HepG2 (cell line): ENCODE results near the gene SNCA. TPM values are rescaled to one million over a fixed set of nuclear protein-coding genes. Genes with fewer than 3 reads are reported as not detected.

Experiments used
- ATAC-seq: fragments of 200-7000 bp; cut with Tn5 transposase; 3 replicates; pipeline ENCODE4 v1.9.1; 2020; ENCODE audit warnings: mild to moderate bottlenecking, moderate library complexity
- BruUV-seq: library from RNA; stranded (reverse); fragments of 400-500 nt; replicated peaks from 2 replicates; lab custom pipeline; 2021; lab: Mats Ljungman, UMichigan
- CTCF ChIA-PET: fragments of 300-600 bp; formaldehyde crosslinking; extraction: SDS; loops from one replicate; lab custom pipeline; 2021; ENCODE audit warnings: low total read pairs, inconsistent platforms, low intra/inter-chr PET ratio; lab: Yijun Ruan, JAX
- POLR2A ChIA-PET: fragments of 350-600 bp; sonication (Branson Sonifier 250); formaldehyde crosslinking; loops from one replicate; lab custom pipeline; 2020; ENCODE audit warnings: antibody characterized with exemption, inconsistent platforms; lab: Yijun Ruan, JAX
- DNase-seq: peaks from one replicate; pipeline ENCODE4 v3.0.0-alpha.2; 2015; ENCODE audit warnings: low spot score
- FAIRE-seq: peaks from 3 replicates; lab custom pipeline; 2011; peaks lifted over from hg19 to GRCh38; lab: Jason Lieb, UNC
- H2AFZ ChIP-seq: one replicate; pipeline ENCODE4 v1.6.1; 2011; ENCODE audit warnings: low read length, inconsistent platforms
- H3K27ac ChIP-seq: fragments of 300-600 bp; 3 replicates; pipeline ENCODE4 v1.8.0; 2011; ENCODE audit warnings: mixed run types, mild to moderate bottlenecking, mixed read lengths, low read length, inconsistent platforms; ENCODE audit not compliant: insufficient read depth; ENCODE audit errors: extremely low read length
- H3K27me3 ChIP-seq, 2 experiments: fragments of 200-600 bp in 1 of 2; 2 replicates in 1 of 2; 3 replicates in 1 of 2; pipeline versions ENCODE4 v1.6.0 to v1.8.0; 2011; ENCODE audit warnings: low read length in 2 of 2, mild to moderate bottlenecking in 2 of 2, moderate library complexity in 2 of 2, inconsistent platforms in 1 of 2; ENCODE audit not compliant: insufficient read depth in 2 of 2, control insufficient read depth in 1 of 2
- H3K36me3 ChIP-seq, 2 experiments: fragments of 200-600 bp in 1 of 2; replicated peaks in 1 of 2; 2 replicates in 1 of 2; 3 replicates in 1 of 2; pipeline versions ENCODE4 v1.5.1 to v1.8.0; 2011; ENCODE audit warnings: low read length in 2 of 2, inconsistent platforms in 1 of 2; ENCODE audit not compliant: insufficient read depth in 2 of 2, control insufficient read depth in 1 of 2
- H3K4me1 ChIP-seq: 2 replicates; pipeline ENCODE4 v1.5.1; 2012; ENCODE audit warnings: low read length, inconsistent platforms; ENCODE audit not compliant: insufficient read depth
- H3K4me2 ChIP-seq: 2 replicates; pipeline ENCODE4 v1.6.0; 2011; ENCODE audit warnings: low read depth, low read length, inconsistent platforms
- H3K4me3 ChIP-seq, 3 experiments: fragments of 200-600 bp in 1 of 3; sonication (generic), shearing (Covaris generic) in 1 of 3; replicated peaks in 1 of 3; 2 replicates each; pipeline ENCODE4 v1.5.1; 2011 to 2016; ENCODE audit warnings: low read length in 3 of 3, inconsistent platforms in 2 of 3, low read depth in 2 of 3, mild to moderate bottlenecking in 2 of 3, control low read depth in 1 of 3, mixed read lengths in 1 of 3; ENCODE audit not compliant: insufficient read depth in 1 of 3
- H3K79me2 ChIP-seq: one replicate; pipeline ENCODE4 v1.6.1; 2011; ENCODE audit warnings: low read length, inconsistent platforms; ENCODE audit not compliant: insufficient read depth
- H3K9ac ChIP-seq: 2 replicates; pipeline ENCODE4 v1.6.0; 2011; ENCODE audit warnings: mild to moderate bottlenecking, low read depth, low read length, inconsistent platforms; ENCODE audit not compliant: insufficient read depth
- H3K9me3 ChIP-seq: 2 replicates; pipeline ENCODE4 v1.5.1; 2012; ENCODE audit warnings: mild to moderate bottlenecking, low read length
- H4K20me1 ChIP-seq: 2 replicates; pipeline ENCODE4 v1.6.0; 2011; ENCODE audit warnings: inconsistent platforms, mild to moderate bottlenecking, low read length, moderate library complexity; ENCODE audit not compliant: insufficient read depth
- EP300 ChIP-seq, 3 experiments: sonication (generic) in 1 of 3; formaldehyde crosslinking in 1 of 3; IDR thresholded peaks; 2 replicates each; pipeline versions ENCODE4 v1.5.1 to v1.6.1; 2011 to 2020; ENCODE audit warnings: low read depth in 2 of 3, low read length in 2 of 3, borderline replicate concordance in 1 of 3, improper control_type of control experiment in 1 of 3, mild to moderate bottlenecking in 1 of 3, missing genetic modification reagents in 1 of 3, moderate library complexity in 1 of 3
- KDM4B ChIP-seq: sonication (generic); formaldehyde crosslinking; IDR thresholded peaks from 2 replicates; pipeline ENCODE4 v1.4.0; 2020; ENCODE audit warnings: missing genetic modification reagents
- MAZ ChIP-seq, 2 experiments: sonication (generic) in 1 of 2; formaldehyde crosslinking in 1 of 2; IDR thresholded peaks; 2 replicates each; pipeline versions ENCODE4 v1.5.0 to v1.6.1; 2012 to 2020; ENCODE audit warnings: low read depth in 2 of 2, mild to moderate bottlenecking in 2 of 2, borderline replicate concordance in 1 of 2, improper control_type of control experiment in 1 of 2, low read length in 1 of 2, missing genetic modification reagents in 1 of 2, moderate library complexity in 1 of 2
- MXI1 ChIP-seq: IDR thresholded peaks from 3 replicates; pipeline ENCODE4 v1.6.1; 2012; ENCODE audit warnings: low read depth, low read length, inconsistent platforms, borderline replicate concordance
- SOX13 ChIP-seq, 3 experiments: fragments of 450-650 bp in 1 of 3; sonication (generic) in 1 of 3; formaldehyde crosslinking in 1 of 3; IDR thresholded peaks in 2 of 3; conservative IDR thresholded peaks in 1 of 3; 2 replicates each; pipeline versions ENCODE4 v1.5.0 to v1.6.1; 2016 to 2020; ENCODE audit warnings: antibody characterized with exemption in 1 of 3, mild to moderate bottlenecking in 1 of 3, missing compliant biosample characterization in 1 of 3, missing genetic modification reagents in 1 of 3, moderate library complexity in 1 of 3
- SYNCRIP ChIP-seq: fragments of 200-400 bp; formaldehyde crosslinking; IDR thresholded peaks from 2 replicates; pipeline ENCODE4 v1.6.1; 2018; ENCODE audit warnings: mild to moderate bottlenecking, low read depth, low read length; ENCODE audit not compliant: insufficient read depth
- TEAD3 ChIP-seq: optimal IDR thresholded peaks from 2 replicates; pipeline ENCODE3; 2016; ENCODE audit warnings: borderline replicate concordance
- ZNF160 ChIP-seq: sonication (generic); formaldehyde crosslinking; IDR thresholded peaks from 2 replicates; pipeline ENCODE4 v1.8.0; 2022; ENCODE audit warnings: mild to moderate bottlenecking, inconsistent platforms, missing genetic modification reagents
- ZNF224 ChIP-seq: sonication (generic); formaldehyde crosslinking; IDR thresholded peaks from 2 replicates; pipeline ENCODE4 v1.5.0; 2020; ENCODE audit warnings: mild to moderate bottlenecking, missing genetic modification reagents
- ZNF234 ChIP-seq: sonication (generic); formaldehyde crosslinking; conservative IDR thresholded peaks from 2 replicates; pipeline ENCODE4 v1.5.1; 2020; ENCODE audit warnings: mild to moderate bottlenecking, missing genetic modification reagents
- WGBS: methylation state at CpG from one replicate; pipeline ENCODE4 v1.1.6; 2017; ENCODE audit warnings: low lambda C conversion rate; 5-methylcytosine and 5-hydroxymethylcytosine counted together
- in situ Hi-C: cut with HindIII; loops from 2 replicates; pipeline ENCODE4 v1.10.0; 2017; ENCODE audit warnings: low pct_unique_long_range_greater_than_20kb; ENCODE audit not compliant: extremely low pct_ligation_motif_present
- intact Hi-C: fragments of 100-400 bp; cut with micrococcal nuclease; formaldehyde crosslinking; loops from one replicate; pipeline ENCODE4 v1.10.0; 2022; ENCODE audit not compliant: unreplicated experiment
- polyA plus RNA-seq, 8 experiments: library from polyadenylated mRNA; depleted of rRNA in 3 of 8; stranded (reverse) in 7 of 8; unstranded in 1 of 8; fragments of >200 nt; fragmentation: Illumina TruSeq in 4 of 8; extraction: Trizol in 4 of 8; gene quantifications; 2 replicates each; pipeline versions ENCODE4 v1.2.1 to v1.2.3, GENCODE V29; 2011 to 2016; ENCODE audit warnings: low read depth in 4 of 8, missing spikeins in 1 of 8, mixed read lengths in 1 of 8; ENCODE audit not compliant: insufficient read depth in 1 of 8
- total RNA-seq, 5 experiments: library from RNA; depleted of rRNA; stranded (reverse); fragments of >200 nt; fragmentation: Illumina TruSeq; extraction: Trizol; gene quantifications; 2 replicates each; pipeline ENCODE4 v1.2.3, GENCODE V29; 2016; ENCODE audit warnings: low read depth in 1 of 5
- TF ChIP-seq, protein P1 (sequence below): sonication (generic); formaldehyde crosslinking; IDR thresholded peaks from 2 replicates; pipeline ENCODE4 v1.4.0; 2020; ENCODE audit warnings: mild to moderate bottlenecking, low read depth, missing genetic modification reagents
- TF ChIP-seq, protein P2 (sequence below), 2 experiments: IDR thresholded peaks; 2 replicates each; pipeline ENCODE4 v1.6.1; 2011 to 2012; ENCODE audit warnings: low read length in 2 of 2, borderline replicate concordance in 1 of 2, low read depth in 1 of 2, mild to moderate bottlenecking in 1 of 2, moderate library complexity in 1 of 2

SNCA gene
- total and polyA plus RNA-seq, 2 of the 13 experiments (the other 11 are each of a cell fraction or from before 2014, with no cell fraction given) = not detected

DNA sequence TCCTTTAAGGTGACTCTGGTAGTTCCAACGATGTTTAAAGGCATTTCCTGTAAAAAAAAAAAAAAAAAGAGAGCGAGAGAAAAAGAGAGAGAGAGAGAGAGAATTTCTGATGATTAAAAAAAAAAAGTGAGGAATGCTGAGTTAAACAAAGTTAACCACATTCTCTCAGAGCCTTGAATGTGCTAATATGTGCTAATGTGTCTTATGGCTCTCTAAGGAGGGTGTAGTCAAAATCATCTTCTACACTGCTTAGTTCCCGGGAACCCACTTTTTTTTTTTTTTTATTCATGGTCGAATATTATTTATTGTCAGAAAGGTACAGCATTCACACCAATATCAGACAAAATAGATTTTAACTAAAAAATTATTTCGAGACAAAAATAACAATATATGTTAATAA is 111.7 kb downstream of the SNCA start:
- intact Hi-C loops = no loop called here
- Histone ChIP-seq H3K4me3 (no peak overlapping the region), H4K20me1 (no peaks in the 10 kb centered on the region), H3K27me3 (no peaks in the 10 kb centered on the region), H3K36me3 (no peaks in the 10 kb centered on the region), H3K9ac (no peak overlapping the region), H3K27ac (no peak overlapping the region), H3K4me1 (no peaks in the 10 kb centered on the region)
- in situ Hi-C loops = no loop called here
- BruUV-seq = no TSS peak
- FAIRE-seq = no peak
- POLR2A ChIA-PET = no interaction called here
- no peak for TF ChIP-seq KDM4B
- TF ChIP-seq EP300 (IDR thresholded peaks at IDR 0.05; ENCODE audit: low read depth in 2 of 2, low read length in 2 of 2) = no peak
- TF ChIP-seq EP300 (CRISPR knock-in tag; IDR thresholded peaks at IDR 0.05; ENCODE audit: borderline replicate concordance) = no peak
- TF ChIP-seq ZNF234 (CRISPR knock-in tag) = no peak
- no peak for TF ChIP-seq ZNF224 (CRISPR knock-in tag)
- TF ChIP-seq ZNF160 = no peak
- TF ChIP-seq, protein P1, sequence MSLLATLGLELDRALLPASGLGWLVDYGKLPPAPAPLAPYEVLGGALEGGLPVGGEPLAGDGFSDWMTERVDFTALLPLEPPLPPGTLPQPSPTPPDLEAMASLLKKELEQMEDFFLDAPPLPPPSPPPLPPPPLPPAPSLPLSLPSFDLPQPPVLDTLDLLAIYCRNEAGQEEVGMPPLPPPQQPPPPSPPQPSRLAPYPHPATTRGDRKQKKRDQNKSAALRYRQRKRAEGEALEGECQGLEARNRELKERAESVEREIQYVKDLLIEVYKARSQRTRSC (CRISPR knock-in tag) = no peak
- TF ChIP-seq MAZ (IDR thresholded peaks at IDR 0.05; ENCODE audit: borderline replicate concordance, low read depth, low read length) = no peak
- no peak for TF ChIP-seq MAZ (CRISPR knock-in tag; IDR thresholded peaks at IDR 0.05; ENCODE audit: low read depth)
- TF ChIP-seq, protein P2, sequence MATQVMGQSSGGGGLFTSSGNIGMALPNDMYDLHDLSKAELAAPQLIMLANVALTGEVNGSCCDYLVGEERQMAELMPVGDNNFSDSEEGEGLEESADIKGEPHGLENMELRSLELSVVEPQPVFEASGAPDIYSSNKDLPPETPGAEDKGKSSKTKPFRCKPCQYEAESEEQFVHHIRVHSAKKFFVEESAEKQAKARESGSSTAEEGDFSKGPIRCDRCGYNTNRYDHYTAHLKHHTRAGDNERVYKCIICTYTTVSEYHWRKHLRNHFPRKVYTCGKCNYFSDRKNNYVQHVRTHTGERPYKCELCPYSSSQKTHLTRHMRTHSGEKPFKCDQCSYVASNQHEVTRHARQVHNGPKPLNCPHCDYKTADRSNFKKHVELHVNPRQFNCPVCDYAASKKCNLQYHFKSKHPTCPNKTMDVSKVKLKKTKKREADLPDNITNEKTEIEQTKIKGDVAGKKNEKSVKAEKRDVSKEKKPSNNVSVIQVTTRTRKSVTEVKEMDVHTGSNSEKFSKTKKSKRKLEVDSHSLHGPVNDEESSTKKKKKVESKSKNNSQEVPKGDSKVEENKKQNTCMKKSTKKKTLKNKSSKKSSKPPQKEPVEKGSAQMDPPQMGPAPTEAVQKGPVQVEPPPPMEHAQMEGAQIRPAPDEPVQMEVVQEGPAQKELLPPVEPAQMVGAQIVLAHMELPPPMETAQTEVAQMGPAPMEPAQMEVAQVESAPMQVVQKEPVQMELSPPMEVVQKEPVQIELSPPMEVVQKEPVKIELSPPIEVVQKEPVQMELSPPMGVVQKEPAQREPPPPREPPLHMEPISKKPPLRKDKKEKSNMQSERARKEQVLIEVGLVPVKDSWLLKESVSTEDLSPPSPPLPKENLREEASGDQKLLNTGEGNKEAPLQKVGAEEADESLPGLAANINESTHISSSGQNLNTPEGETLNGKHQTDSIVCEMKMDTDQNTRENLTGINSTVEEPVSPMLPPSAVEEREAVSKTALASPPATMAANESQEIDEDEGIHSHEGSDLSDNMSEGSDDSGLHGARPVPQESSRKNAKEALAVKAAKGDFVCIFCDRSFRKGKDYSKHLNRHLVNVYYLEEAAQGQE (IDR thresholded peaks at IDR 0.05; ENCODE audit: borderline replicate concordance in 1 of 2, low read depth in 1 of 2, low read length in 2 of 2) = no peak
- no peak for TF ChIP-seq TEAD3 (CRISPR knock-in tag)
- no peak for TF ChIP-seq SYNCRIP
- no peak for TF ChIP-seq SOX13 (IDR thresholded peaks at IDR 0.05)
- TF ChIP-seq SOX13 (CRISPR knock-in tag; conservative IDR thresholded peaks at IDR 0.05 in 1 of 2, IDR thresholded peaks at IDR 0.05 in 1 of 2) = no peak
- no peak for TF ChIP-seq MXI1
- TF ChIP-seq, all 625 proteins: peak for 0
- CTCF ChIA-PET = no interaction called here
- no peak overlapping the region for H3K4me2 ChIP-seq
- 27% methylated on average over 5 of the region's 5 CpGs for WGBS
- H2AFZ ChIP-seq = no peak overlapping the region
- H3K9me3 ChIP-seq = no peaks in the 10 kb centered on the region
- no peak for ATAC-seq
- no peak for DNase-seq
- no peaks in the 10 kb centered on the region for H3K79me2 ChIP-seq
